ENCODE results near the gene CD96. TPM values are rescaled to one million over a fixed set of nuclear protein-coding genes. Genes with fewer than 3 reads are reported as not detected.
A peak's percentile ranks its signal among the peaks of the same experiment; 100 is the strongest.

Gene CD96
- total RNA-seq, 2 experiments from 2014 or later = not detected

DNA sequence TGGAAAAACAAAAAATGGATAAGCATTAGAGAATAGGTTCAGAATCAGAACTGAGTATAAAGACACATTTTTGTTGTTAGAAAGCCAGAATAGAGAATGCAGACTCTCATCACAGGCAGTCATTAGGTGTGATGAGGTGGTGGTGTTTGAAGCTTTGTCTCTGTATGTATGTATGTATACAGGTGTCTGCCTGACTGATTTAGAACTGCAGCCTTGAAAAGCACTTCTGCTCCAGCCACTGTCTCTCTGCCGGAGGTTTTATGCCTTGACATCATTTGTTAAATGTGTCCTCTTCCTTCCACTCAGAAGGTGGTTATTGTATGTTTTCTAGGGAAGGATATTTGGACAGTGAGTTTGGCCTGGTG, 133.8 kb downstream of the CD96 start:
- H3K4me3 ChIP-seq (ENCODE audit: low read depth, low read length, poor library complexity, severe bottlenecking) = peak overlapping the region; percentile 75
- H3K27ac ChIP-seq (ENCODE audit: low read depth, low read length, poor library complexity, severe bottlenecking) = no peak overlapping the region
- CTCF ChIA-PET (ENCODE audit: unreplicated experiment) = no interaction called here
- H3K36me3 ChIP-seq (ENCODE audit: insufficient read depth, low read length) = no peaks in the 10 kb centered on the region
- H3K79me2 ChIP-seq (ENCODE audit: insufficient read depth, low read depth, low read length) = no peaks in the 10 kb centered on the region
- BruUV-seq (replicated peaks) = no TSS peak
- H4K20me1 ChIP-seq (ENCODE audit: insufficient read depth, low read length) = no peaks in the 10 kb centered on the region
- DNase-seq (ENCODE audit: low spot score) = peak; percentile 24
- peak overlapping the region; percentile 71 for H3K4me2 ChIP-seq (ENCODE audit: low read length)
- H2AFZ ChIP-seq (ENCODE audit: low read length) = peak overlapping the region; percentile 63; the same call in 1 of the 2 replicates
- intact Hi-C loops (cut with micrococcal nuclease; ENCODE audit: unreplicated experiment) = no loop called here
- POLR2A ChIA-PET = interaction anchor here (1.0 kb wide), 1 partner anchor 9 kb away, joined by 3 read pairs; no protein-coding TSS in a partner anchor
- H3K9me3 ChIP-seq (ENCODE audit: low read length) = no peaks in the 10 kb centered on the region
- H3K9me2 ChIP-seq (ENCODE audit: insufficient read depth, low read length) = no peaks in the 10 kb centered on the region
- H3K4me1 ChIP-seq (ENCODE audit: insufficient read depth, low read length, poor library complexity, severe bottlenecking) = peaks cover 33% of the 10 kb centered on the region
- TF ChIP-seq EZH2phosphoT487 (IDR thresholded peaks at IDR 0.05; ENCODE audit: borderline replicate concordance, low read depth, low read length) = no peak
- TF ChIP-seq CTCF (conservative IDR thresholded peaks at IDR 0.05; ENCODE audit: low read length) = no peak

DNA sequence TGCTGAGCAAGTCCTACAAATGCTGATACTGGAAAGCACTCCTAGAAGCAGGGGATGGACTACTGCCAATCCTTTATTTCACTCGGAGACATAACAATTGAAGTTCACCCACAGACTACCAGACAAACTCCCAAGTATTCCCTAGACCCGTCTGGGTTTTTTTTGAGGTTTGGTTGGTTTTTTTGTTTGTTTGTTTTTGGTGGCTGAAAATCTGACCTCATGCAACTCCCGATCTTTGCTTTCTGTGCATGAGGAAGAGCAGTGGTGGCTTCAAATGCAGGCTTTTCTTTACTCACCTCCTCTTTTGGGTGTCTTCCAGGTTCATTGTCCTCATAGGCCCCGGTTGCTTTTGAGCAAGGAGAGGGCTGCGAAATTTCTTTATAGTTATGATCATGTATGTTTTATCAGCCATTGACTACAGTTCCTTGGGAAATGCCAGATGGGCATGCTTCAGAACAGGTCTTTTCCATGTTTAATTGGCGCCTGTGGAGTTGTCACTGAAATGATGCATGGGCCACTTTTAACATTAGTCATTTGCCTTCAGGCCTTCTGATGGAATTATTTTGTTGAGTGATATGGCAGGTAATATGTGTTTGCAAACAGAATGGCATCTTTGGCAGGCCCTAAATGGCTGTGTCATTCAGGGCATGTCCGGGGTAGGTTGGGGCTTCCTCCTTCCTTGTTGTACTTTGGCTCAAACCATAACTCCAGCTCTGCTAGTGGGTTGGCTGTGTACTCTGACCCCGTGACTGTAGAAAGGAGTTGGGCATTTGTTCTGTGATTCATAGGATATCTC, 134.4 kb downstream of the CD96 start:
- H3K4me2 ChIP-seq (ENCODE audit: low read length) = peak overlapping the region; percentile 71

More for the DNA sequence above, 134.4 kb downstream of the CD96 start:
- peak overlapping the region; percentile 63; the same call in 1 of the 2 replicates for H2AFZ ChIP-seq (ENCODE audit: low read length)
- peak overlapping the region; percentile 75 for H3K4me3 ChIP-seq (ENCODE audit: low read depth, low read length, poor library complexity, severe bottlenecking)
- H3K4me1 ChIP-seq (ENCODE audit: insufficient read depth, low read length, poor library complexity, severe bottlenecking) = peaks cover 33% of the 10 kb centered on the region
- no peaks in the 10 kb centered on the region for H3K79me2 ChIP-seq (ENCODE audit: insufficient read depth, low read depth, low read length)
- H3K9me3 ChIP-seq (ENCODE audit: low read length) = no peaks in the 10 kb centered on the region
- CTCF ChIA-PET (ENCODE audit: unreplicated experiment) = no interaction called here
- H4K20me1 ChIP-seq (ENCODE audit: insufficient read depth, low read length) = no peaks in the 10 kb centered on the region
- no peak overlapping the region for H3K27ac ChIP-seq (ENCODE audit: low read depth, low read length, poor library complexity, severe bottlenecking)
- BruUV-seq (replicated peaks) = no TSS peak
- POLR2A ChIA-PET = interaction anchor here (0.7 to 2.1 kb wide), 3 partner anchors 12 to 306 kb away, joined by 3 to 9 read pairs (median 4); no protein-coding TSS in a partner anchor
- DNase-seq (ENCODE audit: low spot score) = peak; percentile 36
- H3K9me2 ChIP-seq (ENCODE audit: insufficient read depth, low read length) = no peaks in the 10 kb centered on the region
- intact Hi-C loops (cut with micrococcal nuclease; ENCODE audit: unreplicated experiment) = no loop called here
- TF ChIP-seq CTCF (conservative IDR thresholded peaks at IDR 0.05; ENCODE audit: low read length) (no peak), EZH2phosphoT487 (IDR thresholded peaks at IDR 0.05; ENCODE audit: borderline replicate concordance, low read depth, low read length) (no peak)
- H3K36me3 ChIP-seq (ENCODE audit: insufficient read depth, low read length) = no peaks in the 10 kb centered on the region

Data from OCI-LY7 (cell line).